SU-DHL-6 (cell line): ENCODE results near the gene CD80.
"Not testable (repeated sequence)": the region's sequence is repeated elsewhere in the genome, so short reads cannot be mapped to it uniquely, and the experiment has no call there.

ENCODE experiments used
- H2AFZ ChIP-seq: fragments of 200-600 bp; sonication (generic); 2 replicates; pipeline ENCODE4 v1.6.1; 2014; ENCODE audit warnings: low read depth, mild to moderate bottlenecking, moderate library complexity, mixed read lengths, antibody characterized with exemption, low read length; ENCODE audit not compliant: severe bottlenecking
- H3F3A ChIP-seq: fragments of 200-600 bp; shearing (Covaris generic); 2 replicates; pipeline ENCODE4 v1.6.0; 2016; ENCODE audit warnings: antibody characterized with exemption, mild to moderate bottlenecking; ENCODE audit not compliant: insufficient read depth
- H3K27ac ChIP-seq: fragments of 200-600 bp; sonication (generic); 2 replicates; pipeline ENCODE4 v1.5.1; 2016; ENCODE audit warnings: low read depth, mild to moderate bottlenecking, low read length, moderate library complexity, mixed read lengths
- H3K27me3 ChIP-seq: fragments of 200-600 bp; sonication (generic), shearing (Covaris generic); 2 replicates; pipeline ENCODE4 v1.6.0; 2014; ENCODE audit warnings: mild to moderate bottlenecking, low read length
- H3K36me3 ChIP-seq: fragments of 200-600 bp; sonication (generic); 2 replicates; pipeline ENCODE4 v1.6.1; 2014; ENCODE audit warnings: mild to moderate bottlenecking, low read length, mixed read lengths
- H3K4me2 ChIP-seq: fragments of 300-600, 200-600 bp; shearing (Covaris generic), sonication (generic); 2 replicates; pipeline ENCODE4 v1.6.0; 2014; ENCODE audit warnings: low read length, low read depth, mild to moderate bottlenecking; ENCODE audit not compliant: poor library complexity, severe bottlenecking
- H3K4me3 ChIP-seq: fragments of 200-600 bp; sonication (generic); 2 replicates; pipeline ENCODE4 v1.5.1; 2014; ENCODE audit warnings: antibody characterized with exemption, low read length, mild to moderate bottlenecking, mixed read lengths; ENCODE audit not compliant: insufficient read depth, poor library complexity, severe bottlenecking
- H3K79me2 ChIP-seq: fragments of 200-600 bp; sonication (generic); 2 replicates; pipeline ENCODE4 v1.6.1; 2014; ENCODE audit warnings: mild to moderate bottlenecking, low read length, moderate library complexity; ENCODE audit not compliant: insufficient read depth
- H3K9ac ChIP-seq: fragments of 200-600 bp; sonication (generic); 2 replicates; pipeline ENCODE4 v1.7.0; 2014; ENCODE audit warnings: mild to moderate bottlenecking, low read length
- H3K9me2 ChIP-seq: fragments of 200-600 bp; sonication (generic); replicated peaks from 2 replicates; pipeline ENCODE4 v1.6.1; 2014; ENCODE audit warnings: low read length; ENCODE audit not compliant: insufficient read depth
- H3K9me3 ChIP-seq: fragments of 200-600 bp; sonication (generic); 2 replicates; pipeline ENCODE4 v1.6.1; 2014; ENCODE audit warnings: low read length, mixed read lengths; ENCODE audit not compliant: insufficient read depth
- H4K20me1 ChIP-seq: fragments of 200-600 bp; sonication (generic); 2 replicates; pipeline ENCODE4 v1.6.1; 2014; ENCODE audit warnings: low read depth, mild to moderate bottlenecking, antibody characterized with exemption, low read length, moderate library complexity, mixed read lengths
- EZH2phosphoT487 ChIP-seq: fragments of 200-600 bp; sonication (generic), shearing (Covaris generic); conservative IDR thresholded peaks from 2 replicates; pipeline ENCODE4 v1.6.1; 2018; ENCODE audit warnings: mild to moderate bottlenecking, antibody characterized with exemption, low read length, moderate library complexity, mixed read lengths
- TF ChIP-seq, protein P1 (sequence below): fragments of 200-600 bp; sonication (generic); IDR thresholded peaks from one replicate; pipeline ENCODE4 v1.5.1; 2017; ENCODE audit warnings: antibody characterized with exemption, mild to moderate bottlenecking, low read length, moderate library complexity; ENCODE audit not compliant: insufficient read depth, poor library complexity, severe bottlenecking

CD80 gene

DNA sequence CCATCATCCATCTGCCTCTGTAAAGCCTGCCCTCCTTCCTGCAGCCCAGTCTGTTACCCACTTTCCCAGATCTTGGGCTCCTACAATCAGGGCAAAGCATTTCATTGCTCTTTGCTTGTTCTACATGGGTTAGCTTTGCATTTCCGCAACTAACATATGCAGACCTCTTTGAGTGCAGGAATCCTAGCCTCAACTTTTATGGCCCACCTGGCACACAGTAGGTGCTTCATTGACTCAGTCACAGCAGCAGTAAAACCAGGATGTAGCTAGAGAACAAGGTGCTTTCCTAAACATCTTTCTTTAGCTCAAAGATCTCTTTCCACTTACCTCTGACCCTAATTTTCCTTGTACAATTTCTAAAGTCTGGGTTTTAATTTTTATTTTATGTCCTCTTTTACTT lies 3.5 kb downstream of the CD80 start:
- Histone ChIP-seq H2AFZ (no peak overlapping the region), H3K79me2 (peaks cover 81% of the 10 kb centered on the region), H3K27ac (peak overlapping the region; percentile 96), H3K4me2 (peak overlapping the region; percentile 68), H3K4me3 (peak overlapping the region; percentile 62), H3K36me3 (peaks cover 15% of the 10 kb centered on the region), H4K20me1 (no peaks in the 10 kb centered on the region), H3K27me3 (no peaks in the 10 kb centered on the region), H3K9me2 (no peaks in the 10 kb centered on the region), H3K9ac (peak overlapping the region; percentile 77), H3K9me3 (no peaks in the 10 kb centered on the region), H3F3A (peaks cover 14% of the 10 kb centered on the region)
- TF ChIP-seq, protein P1, sequence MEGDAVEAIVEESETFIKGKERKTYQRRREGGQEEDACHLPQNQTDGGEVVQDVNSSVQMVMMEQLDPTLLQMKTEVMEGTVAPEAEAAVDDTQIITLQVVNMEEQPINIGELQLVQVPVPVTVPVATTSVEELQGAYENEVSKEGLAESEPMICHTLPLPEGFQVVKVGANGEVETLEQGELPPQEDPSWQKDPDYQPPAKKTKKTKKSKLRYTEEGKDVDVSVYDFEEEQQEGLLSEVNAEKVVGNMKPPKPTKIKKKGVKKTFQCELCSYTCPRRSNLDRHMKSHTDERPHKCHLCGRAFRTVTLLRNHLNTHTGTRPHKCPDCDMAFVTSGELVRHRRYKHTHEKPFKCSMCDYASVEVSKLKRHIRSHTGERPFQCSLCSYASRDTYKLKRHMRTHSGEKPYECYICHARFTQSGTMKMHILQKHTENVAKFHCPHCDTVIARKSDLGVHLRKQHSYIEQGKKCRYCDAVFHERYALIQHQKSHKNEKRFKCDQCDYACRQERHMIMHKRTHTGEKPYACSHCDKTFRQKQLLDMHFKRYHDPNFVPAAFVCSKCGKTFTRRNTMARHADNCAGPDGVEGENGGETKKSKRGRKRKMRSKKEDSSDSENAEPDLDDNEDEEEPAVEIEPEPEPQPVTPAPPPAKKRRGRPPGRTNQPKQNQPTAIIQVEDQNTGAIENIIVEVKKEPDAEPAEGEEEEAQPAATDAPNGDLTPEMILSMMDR: no peak
- TF ChIP-seq EZH2phosphoT487: no peak

DNA sequence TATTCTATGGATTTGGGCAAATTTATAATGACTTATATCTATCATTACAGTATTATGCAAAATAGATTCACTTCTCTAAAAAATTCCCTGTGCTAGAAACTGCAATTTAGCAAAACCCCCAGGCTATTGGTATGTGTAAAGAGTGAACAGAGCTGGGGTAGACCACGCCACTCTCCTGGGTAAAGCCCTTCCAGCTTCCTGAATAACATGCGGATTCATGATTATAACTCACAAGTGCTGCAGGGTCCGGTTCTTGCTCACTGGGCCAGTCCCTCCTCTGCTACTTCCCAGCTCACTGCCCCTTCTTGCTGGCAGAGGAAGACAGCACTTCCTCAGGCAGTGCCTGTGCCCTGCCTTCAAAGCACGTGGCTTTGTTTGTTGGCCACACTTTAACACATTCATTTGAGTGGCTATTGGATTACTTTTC lies 4.1 kb downstream of the CD80 start:
- Histone ChIP-seq H3K9me3 (no peaks in the 10 kb centered on the region), H3K4me2 (peak overlapping the region; percentile 68), H3F3A (peaks cover 10% of the 10 kb centered on the region), H3K79me2 (peaks cover 87% of the 10 kb centered on the region), H4K20me1 (no peaks in the 10 kb centered on the region), H3K4me3 (peak overlapping the region; percentile 62), H3K27ac (peak overlapping the region; percentile 96), H3K27me3 (no peaks in the 10 kb centered on the region), H3K9ac (peak overlapping the region; percentile 77), H2AFZ (no peak overlapping the region), H3K9me2 (no peaks in the 10 kb centered on the region), H3K36me3 (peaks cover 17% of the 10 kb centered on the region)
- TF ChIP-seq, protein P1: no peak
- TF ChIP-seq EZH2phosphoT487: no peak

DNA sequence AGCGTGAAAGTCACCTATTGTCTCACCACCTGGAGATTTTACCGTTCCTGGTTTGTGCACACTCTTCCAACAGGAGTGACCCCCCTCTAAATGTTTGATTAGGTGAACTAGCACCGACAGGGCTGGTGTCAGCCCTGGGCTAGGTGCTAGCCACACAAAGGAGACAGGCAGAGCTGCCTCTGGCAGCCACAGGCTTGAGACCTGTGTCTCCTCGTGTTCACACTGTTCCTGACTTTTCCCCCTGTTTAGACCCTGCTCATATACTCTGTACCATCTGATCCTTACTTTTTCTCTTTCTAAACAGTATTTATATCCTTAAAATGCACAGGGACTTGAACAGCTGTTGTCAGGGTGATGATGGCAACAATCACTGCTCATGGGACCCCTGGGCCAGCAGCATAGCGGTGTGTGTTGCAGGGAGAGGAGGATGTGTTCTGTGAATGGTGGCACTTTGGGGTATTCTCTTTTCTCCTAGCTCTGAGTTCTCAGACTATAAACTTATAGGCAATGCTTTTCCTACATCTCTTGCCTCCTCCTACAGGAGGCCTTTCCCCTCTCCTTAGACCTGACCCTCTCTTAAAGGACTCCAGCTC lies 5.5 kb downstream of the CD80 start:
- Histone ChIP-seq H3K9ac (peak overlapping the region; percentile 77; the same call in 1 of the 2 replicates), H2AFZ (no peak overlapping the region), H3K9me2 (no peaks in the 10 kb centered on the region), H3F3A (peaks cover 3% of the 10 kb centered on the region), H3K27me3 (no peaks in the 10 kb centered on the region), H3K36me3 (peaks cover 25% of the 10 kb centered on the region), H4K20me1 (no peaks in the 10 kb centered on the region), H3K4me2 (peak overlapping the region; percentile 68), H3K4me3 (no peak overlapping the region), H3K79me2 (peaks cover 94% of the 10 kb centered on the region), H3K27ac (peak overlapping the region; percentile 96), H3K9me3 (no peaks in the 10 kb centered on the region)
- no peak for TF ChIP-seq EZH2phosphoT487
- TF ChIP-seq, protein P1: no peak

DNA sequence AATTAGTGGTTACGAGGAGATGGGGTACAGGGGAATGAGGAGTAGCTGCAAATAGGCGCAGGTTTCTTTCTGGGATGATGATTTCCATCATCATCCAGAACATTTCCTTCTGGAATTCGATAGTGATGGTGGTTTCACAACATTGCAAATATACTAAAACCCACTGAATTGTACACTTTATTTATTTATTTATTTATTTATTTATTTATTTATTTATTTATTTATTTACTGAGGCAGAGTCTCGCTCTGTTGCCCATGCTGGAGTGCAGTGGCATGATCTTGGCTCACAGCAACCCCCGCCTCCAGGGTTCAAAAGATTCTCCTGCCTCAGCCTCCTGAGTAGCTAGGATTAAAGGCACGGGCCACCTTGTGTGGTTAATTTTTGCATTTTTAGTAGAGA lies 6.5 kb downstream of the CD80 start:
- not testable (repeated sequence) for H3K27me3 ChIP-seq, H4K20me1 ChIP-seq, H3F3A ChIP-seq, H3K9ac ChIP-seq, H2AFZ ChIP-seq, H3K4me2 ChIP-seq, H3K4me3 ChIP-seq, H3K9me3 ChIP-seq, H3K9me2 ChIP-seq, H3K27ac ChIP-seq
- Histone ChIP-seq H3K79me2 (peaks cover 90% of the 10 kb centered on the region), H3K36me3 (peaks cover 25% of the 10 kb centered on the region)
